Keratinocyte (primary cell): ENCODE measurements around the gene SPECC1L. TPM values are rescaled to one million over a fixed set of nuclear protein-coding genes. Genes with fewer than 3 reads are reported as not detected.

Source experiments
- DNase-seq: peaks from one replicate; pipeline ENCODE4 v3.0.0-alpha.2; 2011; ENCODE audit warnings: low read depth, missing footprints, low spot score
- FAIRE-seq: peaks from 2 replicates; lab custom pipeline; 2011; peaks lifted over from hg19 to GRCh38; lab: Jason Lieb, UNC
- H2AFZ ChIP-seq: 2 replicates; pipeline ENCODE4 v1.6.0; 2012; ENCODE audit warnings: low read length, control low read depth, inconsistent platforms; ENCODE audit not compliant: control insufficient read depth
- H3K27ac ChIP-seq: 2 replicates; pipeline ENCODE4 v1.5.1; 2011; ENCODE audit warnings: low read length; ENCODE audit not compliant: control insufficient read depth, insufficient read depth
- H3K27me3 ChIP-seq: 3 replicates; pipeline ENCODE4 v1.6.0; 2011; ENCODE audit warnings: low read length; ENCODE audit not compliant: control insufficient read depth, insufficient read depth; ENCODE audit errors: extremely low read depth
- H3K36me3 ChIP-seq, 2 experiments: 2 replicates in 1 of 2; 3 replicates in 1 of 2; pipeline ENCODE4 v1.5.1; 2011; ENCODE audit warnings: low read length in 2 of 2, mild to moderate bottlenecking in 1 of 2; ENCODE audit not compliant: control insufficient read depth in 2 of 2, insufficient read depth in 2 of 2; ENCODE audit errors: extremely low read depth in 1 of 2
- H3K4me1 ChIP-seq: 3 replicates; pipeline ENCODE4 v1.5.1; 2011; ENCODE audit warnings: low read length; ENCODE audit not compliant: control insufficient read depth, insufficient read depth; ENCODE audit errors: extremely low read depth
- H3K4me2 ChIP-seq: 3 replicates; pipeline ENCODE4 v1.6.0; 2011; ENCODE audit warnings: low read depth, low read length; ENCODE audit not compliant: control insufficient read depth, insufficient read depth; ENCODE audit errors: extremely low read depth
- H3K4me3 ChIP-seq, 3 experiments: fragments of 200-600 bp in 1 of 3; sonication (generic) in 1 of 3; 2 replicates in 2 of 3; 3 replicates in 1 of 3; pipeline ENCODE4 v1.5.1; 2011 to 2016; ENCODE audit warnings: low read length in 3 of 3, mild to moderate bottlenecking in 3 of 3, control low read depth in 2 of 3, inconsistent platforms in 1 of 3, low read depth in 1 of 3, mixed read lengths in 1 of 3, mixed run types in 1 of 3, moderate library complexity in 1 of 3; ENCODE audit not compliant: control insufficient read depth in 2 of 3, insufficient read depth in 2 of 3; ENCODE audit errors: extremely low read depth in 1 of 3
- H3K79me2 ChIP-seq: 2 replicates; pipeline ENCODE4 v1.6.0; 2012; ENCODE audit warnings: low read length; ENCODE audit not compliant: control insufficient read depth, insufficient read depth
- H3K9ac ChIP-seq: 3 replicates; pipeline ENCODE4 v1.6.0; 2011; ENCODE audit warnings: low read length; ENCODE audit not compliant: control insufficient read depth, insufficient read depth; ENCODE audit errors: extremely low read depth
- H3K9me1 ChIP-seq: 3 replicates; pipeline ENCODE4 v1.6.0; 2011; ENCODE audit warnings: low read length; ENCODE audit not compliant: control insufficient read depth, insufficient read depth; ENCODE audit errors: extremely low read depth
- H3K9me3 ChIP-seq: 2 replicates; pipeline ENCODE4 v1.5.1; 2012; ENCODE audit warnings: low read depth, low read length; ENCODE audit not compliant: control insufficient read depth
- H4K20me1 ChIP-seq: 3 replicates; pipeline ENCODE4 v1.6.0; 2011; ENCODE audit warnings: low read length; ENCODE audit not compliant: control insufficient read depth, insufficient read depth; ENCODE audit errors: extremely low read depth
- EZH2 ChIP-seq: IDR thresholded peaks from one replicate; pipeline ENCODE4 v1.6.1; 2012; ENCODE audit warnings: inconsistent platforms, mild to moderate bottlenecking, low read length, moderate library complexity
- dilution Hi-C: fragments of 300-500 bp; cut with MboI; formaldehyde crosslinking; loops from one replicate; pipeline ENCODE4 v1.7.0; 2020; ENCODE audit warnings: low sequenced_read_pairs; ENCODE audit not compliant: extremely low pct_ligation_motif_present
- polyA plus RNA-seq, 5 experiments: library from polyadenylated mRNA; depleted of rRNA in 3 of 5; stranded (reverse) in 3 of 5; stranded (forward) in 1 of 5; unstranded in 1 of 5; fragments of >200 nt; gene quantifications; 1 replicate in 1 of 5; 2 replicates in 3 of 5; 3 replicates in 1 of 5; pipeline versions ENCODE4 v1.2.1 to v1.2.3, GENCODE V29; 2011 to 2012; ENCODE audit warnings: missing spikeins in 2 of 5, low read depth in 1 of 5, low replicate concordance in 1 of 5
- TF ChIP-seq, protein P1 (sequence below), 3 experiments: IDR thresholded peaks in 1 of 3; conservative IDR thresholded peaks in 1 of 3; optimal IDR thresholded peaks in 1 of 3; 2 replicates in 2 of 3; 3 replicates in 1 of 3; pipeline versions ENCODE3 to v1.5.1; 2011; ENCODE audit warnings: low read length in 3 of 3, mild to moderate bottlenecking in 3 of 3, moderate library complexity in 2 of 3, control low read depth in 1 of 3, inconsistent platforms in 1 of 3; ENCODE audit not compliant: insufficient read depth in 2 of 3; ENCODE audit errors: extremely low read depth in 1 of 3

Gene SPECC1L
- polyA plus RNA-seq, 1 donor (not counting 4 experiments of a cell fraction or from before 2014, with no cell fraction given) = 19.3 TPM

DNA sequence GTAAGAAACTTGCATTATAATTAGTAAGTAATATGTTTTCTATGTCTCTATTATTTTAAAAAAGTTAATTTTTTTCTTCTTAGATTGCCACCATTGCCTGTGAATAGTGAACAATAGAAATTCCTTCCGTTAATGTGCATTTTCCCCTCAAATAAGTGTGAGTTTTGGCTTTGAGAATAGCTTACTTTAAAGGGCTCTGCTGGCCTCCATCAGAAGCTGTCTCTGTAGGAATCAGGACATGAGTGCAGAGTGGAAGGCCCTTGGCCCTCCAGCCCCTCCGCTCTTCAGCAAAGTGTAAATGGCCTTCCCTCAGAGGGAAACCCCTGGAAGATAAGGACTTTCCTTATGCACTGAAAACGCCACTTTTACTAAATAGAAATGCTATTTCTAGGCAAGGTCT, 132.7 kb downstream of the SPECC1L start:
- no peaks in the 10 kb centered on the region for H3K9me3 ChIP-seq
- FAIRE-seq = no peak
- H2AFZ ChIP-seq = no peak overlapping the region
- H3K79me2 ChIP-seq = no peaks in the 10 kb centered on the region
- DNase-seq = no peak
- peaks cover 10 to 39% of the 10 kb centered on the region in 2 experiments for H3K36me3 ChIP-seq
- TF ChIP-seq, protein P1, sequence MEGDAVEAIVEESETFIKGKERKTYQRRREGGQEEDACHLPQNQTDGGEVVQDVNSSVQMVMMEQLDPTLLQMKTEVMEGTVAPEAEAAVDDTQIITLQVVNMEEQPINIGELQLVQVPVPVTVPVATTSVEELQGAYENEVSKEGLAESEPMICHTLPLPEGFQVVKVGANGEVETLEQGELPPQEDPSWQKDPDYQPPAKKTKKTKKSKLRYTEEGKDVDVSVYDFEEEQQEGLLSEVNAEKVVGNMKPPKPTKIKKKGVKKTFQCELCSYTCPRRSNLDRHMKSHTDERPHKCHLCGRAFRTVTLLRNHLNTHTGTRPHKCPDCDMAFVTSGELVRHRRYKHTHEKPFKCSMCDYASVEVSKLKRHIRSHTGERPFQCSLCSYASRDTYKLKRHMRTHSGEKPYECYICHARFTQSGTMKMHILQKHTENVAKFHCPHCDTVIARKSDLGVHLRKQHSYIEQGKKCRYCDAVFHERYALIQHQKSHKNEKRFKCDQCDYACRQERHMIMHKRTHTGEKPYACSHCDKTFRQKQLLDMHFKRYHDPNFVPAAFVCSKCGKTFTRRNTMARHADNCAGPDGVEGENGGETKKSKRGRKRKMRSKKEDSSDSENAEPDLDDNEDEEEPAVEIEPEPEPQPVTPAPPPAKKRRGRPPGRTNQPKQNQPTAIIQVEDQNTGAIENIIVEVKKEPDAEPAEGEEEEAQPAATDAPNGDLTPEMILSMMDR (optimal IDR thresholded peaks at IDR 0.05 in 1 of 3, IDR thresholded peaks at IDR 0.05 in 1 of 3, conservative IDR thresholded peaks at IDR 0.05 in 1 of 3; ENCODE audit: extremely low read depth in 1 of 3, insufficient read depth in 2 of 3, low read length in 3 of 3) = no peak
- no peak for TF ChIP-seq EZH2
- peaks cover 9% of the 10 kb centered on the region for H4K20me1 ChIP-seq
- H3K4me2 ChIP-seq = no peak overlapping the region
- H3K4me1 ChIP-seq = peaks cover 22% of the 10 kb centered on the region
- H3K27ac ChIP-seq = no peak overlapping the region
- dilution Hi-C loops = no loop called here
- H3K4me3 ChIP-seq = no peak overlapping the region
- no peaks in the 10 kb centered on the region for H3K27me3 ChIP-seq
- H3K9ac ChIP-seq = no peak overlapping the region
- peaks cover 2% of the 10 kb centered on the region for H3K9me1 ChIP-seq

DNA sequence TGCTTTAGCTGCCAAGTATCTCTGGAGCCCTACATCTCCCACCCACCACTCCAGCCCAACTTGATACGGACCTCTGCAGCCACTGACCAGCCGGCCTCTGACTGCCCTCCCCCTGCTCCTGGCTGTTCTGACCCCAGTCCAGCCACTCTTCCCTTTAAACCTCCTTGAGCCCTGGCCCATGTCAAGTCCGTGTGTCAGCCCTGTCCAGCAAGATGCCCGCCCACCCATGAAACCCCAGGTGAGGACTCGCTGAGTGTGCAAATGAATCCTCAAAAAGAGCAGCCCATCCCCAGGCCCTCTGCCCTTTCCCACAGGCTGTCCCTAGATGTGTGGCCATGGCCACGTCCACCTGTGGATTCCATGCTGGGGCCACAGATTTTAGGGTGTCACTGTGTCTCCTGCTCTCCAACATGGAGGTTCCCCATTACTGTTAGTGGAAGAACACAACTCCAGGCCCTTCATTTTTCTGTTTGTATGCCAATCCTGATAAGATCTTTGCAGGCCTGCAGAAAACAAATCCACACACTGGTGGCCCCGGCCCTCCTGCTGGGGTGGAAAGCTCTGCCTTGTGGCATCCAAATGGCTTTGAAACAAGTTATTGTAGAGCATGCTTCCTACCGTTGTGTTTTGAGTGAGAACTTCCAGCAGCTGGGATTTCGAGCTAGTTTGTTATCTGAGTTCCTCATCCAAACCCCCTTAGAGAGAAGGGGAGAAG, 134.1 kb downstream of the SPECC1L start:
- H3K4me1 ChIP-seq = peaks cover 22% of the 10 kb centered on the region
- H3K9me1 ChIP-seq = peaks cover 2% of the 10 kb centered on the region
- FAIRE-seq (no peak), DNase-seq (no peak)
- peaks cover 9% of the 10 kb centered on the region for H4K20me1 ChIP-seq
- H3K4me3 ChIP-seq = no peak overlapping the region
- dilution Hi-C loops = no loop called here
- H2AFZ ChIP-seq = no peak overlapping the region
- no peaks in the 10 kb centered on the region for H3K9me3 ChIP-seq
- no peak overlapping the region for H3K27ac ChIP-seq
- TF ChIP-seq EZH2 = no peak
- TF ChIP-seq, protein P1 (optimal IDR thresholded peaks at IDR 0.05 in 1 of 3, IDR thresholded peaks at IDR 0.05 in 1 of 3, conservative IDR thresholded peaks at IDR 0.05 in 1 of 3; ENCODE audit: extremely low read depth in 1 of 3, insufficient read depth in 2 of 3, low read length in 3 of 3) = no peak
- H3K27me3 ChIP-seq = no peaks in the 10 kb centered on the region
- H3K4me2 ChIP-seq = no peak overlapping the region
- H3K36me3 ChIP-seq = peaks cover 10 to 33% of the 10 kb centered on the region in 2 experiments
- no peaks in the 10 kb centered on the region for H3K79me2 ChIP-seq
- no peak overlapping the region for H3K9ac ChIP-seq
